Measurements from ENCODE around the gene TBX4.
"Not testable (repeated sequence)": the region's sequence is repeated elsewhere in the genome, so short reads cannot be mapped to it uniquely, and the experiment has no call there.

The TBX4 gene

DNA sequence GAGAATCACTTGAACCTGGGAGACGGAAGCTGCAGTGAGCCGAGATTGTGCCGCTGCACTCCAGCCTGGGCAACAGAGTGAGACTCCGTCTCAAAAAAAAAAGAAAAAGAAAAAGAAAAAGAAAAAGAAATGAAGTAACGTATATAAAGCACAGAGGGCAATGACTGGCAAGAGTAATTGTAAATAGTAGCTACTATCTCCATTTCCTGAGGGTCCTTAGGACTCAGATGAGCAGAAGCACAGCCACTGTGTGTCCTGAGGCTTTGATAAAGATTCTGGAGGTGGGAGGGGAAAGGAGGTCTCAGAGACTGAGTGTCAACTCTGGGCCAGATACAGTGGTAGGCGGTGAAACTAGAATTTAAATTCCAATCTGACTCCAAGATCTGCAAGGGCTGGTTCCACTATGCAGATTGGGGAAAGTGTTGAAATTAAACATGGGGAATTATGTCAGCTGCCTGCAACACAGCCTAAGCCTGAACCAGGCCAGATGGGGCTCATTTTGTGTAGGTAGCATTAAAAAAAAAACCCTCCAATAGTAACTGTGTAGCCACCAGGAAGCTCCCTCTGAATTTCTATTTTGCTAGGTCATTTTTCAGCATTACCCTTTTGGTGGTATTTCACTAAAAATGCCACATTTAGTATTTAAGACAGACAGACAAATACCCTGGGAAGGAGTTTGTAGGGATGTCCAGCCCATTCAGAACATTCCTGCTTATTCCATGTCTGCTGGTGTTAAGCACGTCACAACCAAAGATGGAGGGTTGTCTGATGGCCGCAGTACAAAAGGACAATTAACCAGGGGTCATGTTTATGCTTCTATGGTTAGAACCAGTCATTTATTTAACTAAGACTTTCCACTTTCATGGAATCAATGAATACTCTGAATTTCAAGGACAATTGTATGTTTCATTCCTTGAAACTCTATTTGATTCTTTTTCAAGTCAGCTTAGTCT is 46.1 kb downstream of the TBX4 start:
- Histone ChIP-seq H3K4me1 (ENCODE audit: control insufficient read depth in 1 of 2, insufficient read depth in 2 of 2, low read length in 2 of 2) (peaks cover 0 to 7% of the 10 kb centered on the region in 2 donors), H3K36me3 (ENCODE audit: control insufficient read depth in 1 of 2, insufficient read depth in 2 of 2, low read length in 2 of 2) (no peaks in the 10 kb centered on the region), H3K9me3 (ENCODE audit: control insufficient read depth in 1 of 2, low read length in 2 of 2) (no peaks in the 10 kb centered on the region), H3K27me3 (ENCODE audit: control insufficient read depth in 1 of 2, insufficient read depth in 2 of 2, low read length in 2 of 2) (peaks cover 0 to 10% of the 10 kb centered on the region in 2 donors), H3K27ac (ENCODE audit: low read depth, low read length) (no peak overlapping the region), H3K9ac (ENCODE audit: low read depth in 1 of 2, low read length in 2 of 2) (no peak overlapping the region), H3K4me3 (ENCODE audit: low read depth in 1 of 2, low read length in 2 of 2) (no peak overlapping the region)

DNA sequence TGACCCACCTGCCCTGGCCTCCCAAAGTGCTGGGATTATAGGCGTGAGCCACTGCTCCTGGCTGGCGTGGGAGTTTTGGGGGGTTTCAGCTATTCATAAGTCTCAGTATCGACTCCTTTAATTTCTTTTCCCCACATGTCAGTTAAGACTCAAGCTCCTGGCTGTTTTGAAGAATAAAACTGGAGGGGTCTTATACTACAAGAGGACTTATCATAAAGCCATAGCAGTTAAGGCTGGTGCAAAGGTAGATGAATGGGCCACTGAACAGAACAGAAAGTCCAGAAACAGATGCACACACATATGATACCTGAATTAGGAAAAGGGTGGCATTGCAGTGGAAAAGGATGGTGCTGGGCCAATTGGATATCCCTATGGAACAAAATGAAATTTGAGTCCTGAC is 47.4 kb downstream of the TBX4 start:
- H3K27ac ChIP-seq (ENCODE audit: low read depth, low read length) = no peak overlapping the region
- H3K4me1 ChIP-seq (ENCODE audit: control insufficient read depth in 1 of 2, insufficient read depth in 2 of 2, low read length in 2 of 2) = peaks cover 0 to 1% of the 10 kb centered on the region in 2 donors
- H3K36me3 ChIP-seq (ENCODE audit: control insufficient read depth in 1 of 2, insufficient read depth in 2 of 2, low read length in 2 of 2) = no peaks in the 10 kb centered on the region
- no peaks in the 10 kb centered on the region for H3K9me3 ChIP-seq (ENCODE audit: control insufficient read depth in 1 of 2, low read length in 2 of 2)
- peaks cover 0 to 10% of the 10 kb centered on the region in 2 donors for H3K27me3 ChIP-seq (ENCODE audit: control insufficient read depth in 1 of 2, insufficient read depth in 2 of 2, low read length in 2 of 2)
- H3K9ac ChIP-seq (ENCODE audit: low read depth in 1 of 2, low read length in 2 of 2) = no peak overlapping the region
- no peak overlapping the region for H3K4me3 ChIP-seq (ENCODE audit: low read depth in 1 of 2, low read length in 2 of 2)

DNA sequence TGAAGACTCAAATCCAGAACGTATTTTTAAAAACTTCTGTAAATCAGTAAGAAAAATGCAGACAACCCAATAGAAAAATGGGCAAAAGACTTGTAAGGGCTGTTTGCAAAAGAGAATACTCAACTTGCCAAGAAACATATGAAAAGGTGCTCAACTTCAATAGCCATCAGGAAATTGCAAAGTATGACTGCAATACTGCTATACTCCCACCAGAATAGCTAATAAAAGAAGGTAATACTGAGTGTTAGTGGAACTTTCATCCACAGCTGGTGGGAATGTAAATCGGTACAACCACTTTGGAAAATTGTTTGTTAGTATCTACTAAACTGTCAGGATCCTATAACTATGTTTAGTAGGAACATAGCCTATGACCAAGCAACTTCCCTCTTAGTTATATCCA is 48.1 kb downstream of the TBX4 start:
- Histone ChIP-seq H3K27me3 (ENCODE audit: control insufficient read depth in 1 of 2, insufficient read depth in 2 of 2, low read length in 2 of 2) (peaks cover 0 to 10% of the 10 kb centered on the region in 2 donors), H3K4me3 (ENCODE audit: low read depth in 1 of 2, low read length in 2 of 2) (no peak overlapping the region), H3K9ac (ENCODE audit: low read depth in 1 of 2, low read length in 2 of 2) (no peak overlapping the region), H3K4me1 (ENCODE audit: control insufficient read depth in 1 of 2, insufficient read depth in 2 of 2, low read length in 2 of 2) (no peaks in the 10 kb centered on the region), H3K9me3 (ENCODE audit: control insufficient read depth in 1 of 2, low read length in 2 of 2) (no peaks in the 10 kb centered on the region), H3K27ac (ENCODE audit: low read depth, low read length) (no peak overlapping the region), H3K36me3 (ENCODE audit: control insufficient read depth in 1 of 2, insufficient read depth in 2 of 2, low read length in 2 of 2) (no peaks in the 10 kb centered on the region)

DNA sequence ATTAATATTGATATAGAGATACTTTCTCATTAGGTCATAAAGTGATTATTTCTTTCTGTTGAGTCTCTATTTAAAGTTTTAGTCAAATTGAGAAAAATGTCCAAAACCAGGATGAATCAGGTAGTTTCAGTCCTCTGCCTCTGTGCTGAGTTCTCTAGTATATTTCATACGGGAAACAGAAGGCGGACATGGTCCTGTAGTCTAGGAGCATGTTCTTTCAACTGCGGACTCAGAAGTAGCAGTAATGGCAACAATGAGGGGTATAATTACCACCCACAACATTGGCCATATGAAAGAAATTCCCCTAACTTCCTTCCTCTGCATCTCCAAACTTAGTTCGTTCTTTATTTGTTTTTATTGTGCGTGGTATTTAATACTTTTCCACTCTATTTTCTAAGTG is 50.1 kb downstream of the TBX4 start:
- H3K9ac ChIP-seq (ENCODE audit: low read depth in 1 of 2, low read length in 2 of 2) = no peak overlapping the region
- H3K27me3 ChIP-seq (ENCODE audit: control insufficient read depth in 1 of 2, insufficient read depth in 2 of 2, low read length in 2 of 2) = peaks cover 0 to 10% of the 10 kb centered on the region in 2 donors
- H3K9me3 ChIP-seq (ENCODE audit: control insufficient read depth in 1 of 2, low read length in 2 of 2) = no peaks in the 10 kb centered on the region
- no peaks in the 10 kb centered on the region for H3K4me1 ChIP-seq (ENCODE audit: control insufficient read depth in 1 of 2, insufficient read depth in 2 of 2, low read length in 2 of 2)
- no peaks in the 10 kb centered on the region for H3K36me3 ChIP-seq (ENCODE audit: control insufficient read depth in 1 of 2, insufficient read depth in 2 of 2, low read length in 2 of 2)
- H3K4me3 ChIP-seq (ENCODE audit: low read depth in 1 of 2, low read length in 2 of 2) = no peak overlapping the region
- H3K27ac ChIP-seq (ENCODE audit: low read depth, low read length) = no peak overlapping the region

DNA sequence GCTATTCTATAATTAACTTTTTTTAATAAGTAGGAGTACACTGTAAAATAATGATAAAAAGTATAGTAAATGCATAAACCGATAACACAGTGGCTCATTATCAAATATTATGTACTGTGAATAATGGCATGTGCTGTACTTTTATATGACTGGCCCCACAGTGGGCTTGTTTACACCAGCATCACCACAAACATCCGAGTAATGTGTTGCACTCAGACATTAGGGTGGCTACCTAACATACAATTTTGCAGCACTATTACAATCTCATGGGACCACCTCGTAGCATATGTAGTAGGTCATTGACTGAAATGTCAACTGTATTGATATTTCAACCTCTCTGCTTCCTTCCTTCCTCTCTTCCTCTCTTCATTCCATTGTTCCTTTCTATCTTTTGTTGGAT is 51.7 kb downstream of the TBX4 start:
- H3K4me1 ChIP-seq (ENCODE audit: control insufficient read depth in 1 of 2, insufficient read depth in 2 of 2, low read length in 2 of 2) = no peaks in the 10 kb centered on the region
- H3K36me3 ChIP-seq (ENCODE audit: control insufficient read depth in 1 of 2, insufficient read depth in 2 of 2, low read length in 2 of 2) = no peaks in the 10 kb centered on the region
- no peaks in the 10 kb centered on the region for H3K9me3 ChIP-seq (ENCODE audit: control insufficient read depth in 1 of 2, low read length in 2 of 2)
- no peak overlapping the region for H3K4me3 ChIP-seq (ENCODE audit: low read depth in 1 of 2, low read length in 2 of 2)
- no peak overlapping the region for H3K27ac ChIP-seq (ENCODE audit: low read depth, low read length)
- H3K27me3 ChIP-seq (ENCODE audit: control insufficient read depth in 1 of 2, insufficient read depth in 2 of 2, low read length in 2 of 2) = peaks cover 0 to 4% of the 10 kb centered on the region in 2 donors
- H3K9ac ChIP-seq (ENCODE audit: low read depth in 1 of 2, low read length in 2 of 2) = no peak overlapping the region

DNA sequence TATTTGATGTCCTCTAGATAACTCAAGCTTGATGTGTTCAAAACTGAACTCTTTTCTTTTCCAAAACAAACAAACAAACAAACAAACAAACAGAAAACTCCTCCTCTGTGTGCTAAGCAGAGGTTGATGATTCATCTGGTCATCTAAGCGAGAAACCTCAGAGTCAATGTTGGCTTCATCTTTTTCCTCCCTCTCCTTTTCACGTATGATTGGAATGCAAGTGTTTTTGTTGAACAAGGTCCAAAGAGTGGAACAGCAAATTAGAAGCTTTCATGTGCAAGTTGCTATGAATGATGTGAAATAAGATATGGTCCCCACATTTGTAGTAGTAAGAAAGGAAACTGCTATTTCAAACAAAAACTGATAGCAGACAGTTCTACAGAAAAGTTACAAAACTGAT is 52.5 kb downstream of the TBX4 start:
- H3K9me3 ChIP-seq (ENCODE audit: control insufficient read depth in 1 of 2, low read length in 2 of 2) = no peaks in the 10 kb centered on the region
- H3K27me3 ChIP-seq (ENCODE audit: control insufficient read depth in 1 of 2, insufficient read depth in 2 of 2, low read length in 2 of 2) = peaks cover 0 to 1% of the 10 kb centered on the region in 2 donors
- H3K36me3 ChIP-seq (ENCODE audit: control insufficient read depth in 1 of 2, insufficient read depth in 2 of 2, low read length in 2 of 2) = no peaks in the 10 kb centered on the region
- H3K4me1 ChIP-seq (ENCODE audit: control insufficient read depth in 1 of 2, insufficient read depth in 2 of 2, low read length in 2 of 2) = no peaks in the 10 kb centered on the region
- H3K4me3 ChIP-seq (ENCODE audit: low read depth in 1 of 2, low read length in 2 of 2) = no peak overlapping the region
- H3K27ac ChIP-seq (ENCODE audit: low read depth, low read length) = no peak overlapping the region
- no peak overlapping the region for H3K9ac ChIP-seq (ENCODE audit: low read depth in 1 of 2, low read length in 2 of 2)

DNA sequence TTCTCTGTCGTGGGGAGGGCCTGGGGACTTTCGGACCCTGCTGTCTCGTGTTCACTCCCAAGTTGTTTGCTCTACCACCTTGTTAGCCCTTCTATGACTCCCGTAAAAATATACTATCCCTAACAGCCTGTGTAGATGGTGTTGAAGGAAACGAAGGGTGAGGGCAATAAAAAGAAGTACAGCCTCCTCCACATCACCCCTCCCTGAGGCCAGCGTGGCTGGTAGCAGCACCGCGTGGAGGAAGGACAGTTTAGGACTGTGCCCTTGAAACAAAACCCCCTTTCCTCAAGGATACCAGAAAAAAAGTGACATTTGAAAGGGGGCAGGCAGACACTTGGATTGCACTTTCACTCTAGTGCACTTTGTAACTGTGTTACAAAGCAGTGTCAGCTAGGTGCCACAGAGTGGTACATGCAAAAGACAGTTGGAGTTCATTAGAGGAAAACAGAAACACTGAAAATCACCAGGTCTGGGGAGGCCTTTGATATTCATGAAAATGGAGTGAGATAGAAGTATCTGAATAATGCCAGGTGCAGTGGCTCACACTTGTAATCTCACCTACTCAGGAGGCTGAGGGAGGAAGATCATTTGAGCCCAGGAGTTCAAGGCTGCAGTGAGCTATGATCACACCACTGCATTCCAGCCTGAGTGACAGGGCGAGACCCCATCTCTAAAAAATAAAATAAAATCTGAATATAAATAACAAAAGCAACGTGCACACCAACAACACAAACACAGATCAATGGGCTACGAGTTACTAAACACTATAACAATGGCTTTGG is 53.8 kb downstream of the TBX4 start:
- Histone ChIP-seq H3K4me1 (ENCODE audit: control insufficient read depth in 1 of 2, insufficient read depth in 2 of 2, low read length in 2 of 2) (no peaks in the 10 kb centered on the region), H3K9ac (ENCODE audit: low read depth in 1 of 2, low read length in 2 of 2) (no peak overlapping the region), H3K36me3 (ENCODE audit: control insufficient read depth in 1 of 2, insufficient read depth in 2 of 2, low read length in 2 of 2) (no peaks in the 10 kb centered on the region), H3K9me3 (ENCODE audit: control insufficient read depth in 1 of 2, low read length in 2 of 2) (no peaks in the 10 kb centered on the region), H3K27me3 (ENCODE audit: control insufficient read depth in 1 of 2, insufficient read depth in 2 of 2, low read length in 2 of 2) (no peaks in the 10 kb centered on the region), H3K4me3 (ENCODE audit: low read depth in 1 of 2, low read length in 2 of 2) (no peak overlapping the region), H3K27ac (ENCODE audit: low read depth, low read length) (no peak overlapping the region)

DNA sequence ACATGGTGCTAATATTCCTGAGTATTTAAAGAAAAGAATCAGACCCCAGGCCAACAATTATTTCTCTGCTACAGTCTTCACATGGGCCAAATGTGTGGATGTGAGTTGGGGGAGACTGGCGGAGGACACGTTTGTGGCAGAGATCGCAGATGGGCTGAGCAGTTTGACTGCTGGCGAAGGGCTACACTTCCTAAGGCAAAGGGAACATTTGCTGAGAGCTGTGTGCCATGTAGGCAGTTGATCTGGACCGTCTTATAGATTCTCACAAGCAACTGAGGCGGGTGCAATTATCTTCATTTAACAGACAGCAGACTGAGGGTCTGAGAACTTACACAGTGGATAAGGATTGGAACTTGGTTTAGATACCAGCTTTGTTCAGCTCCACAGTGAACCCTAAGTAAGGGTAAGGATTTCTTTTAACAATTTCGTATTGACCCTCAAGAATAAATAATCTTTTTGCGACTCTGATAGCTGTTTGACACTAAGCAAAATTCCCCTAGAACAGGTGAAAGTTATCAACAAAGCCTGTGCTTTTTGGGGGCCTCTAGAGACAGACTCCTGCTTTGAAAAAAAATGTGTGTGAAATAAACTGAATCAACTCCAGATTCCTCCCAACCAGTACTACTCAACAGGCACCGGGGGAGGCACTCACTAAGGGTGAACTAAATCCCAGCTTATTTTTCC is 55.3 kb downstream of the TBX4 start:
- H3K36me3 ChIP-seq (ENCODE audit: control insufficient read depth in 1 of 2, insufficient read depth in 2 of 2, low read length in 2 of 2) = no peaks in the 10 kb centered on the region
- H3K9me3 ChIP-seq (ENCODE audit: control insufficient read depth in 1 of 2, low read length in 2 of 2) = no peaks in the 10 kb centered on the region
- H3K9ac ChIP-seq (ENCODE audit: low read depth in 1 of 2, low read length in 2 of 2) = no peak overlapping the region
- H3K4me3 ChIP-seq (ENCODE audit: low read depth in 1 of 2, low read length in 2 of 2) = no peak overlapping the region
- H3K4me1 ChIP-seq (ENCODE audit: control insufficient read depth in 1 of 2, insufficient read depth in 2 of 2, low read length in 2 of 2) = no peaks in the 10 kb centered on the region
- no peak overlapping the region for H3K27ac ChIP-seq (ENCODE audit: low read depth, low read length)
- H3K27me3 ChIP-seq (ENCODE audit: control insufficient read depth in 1 of 2, insufficient read depth in 2 of 2, low read length in 2 of 2) = no peaks in the 10 kb centered on the region

DNA sequence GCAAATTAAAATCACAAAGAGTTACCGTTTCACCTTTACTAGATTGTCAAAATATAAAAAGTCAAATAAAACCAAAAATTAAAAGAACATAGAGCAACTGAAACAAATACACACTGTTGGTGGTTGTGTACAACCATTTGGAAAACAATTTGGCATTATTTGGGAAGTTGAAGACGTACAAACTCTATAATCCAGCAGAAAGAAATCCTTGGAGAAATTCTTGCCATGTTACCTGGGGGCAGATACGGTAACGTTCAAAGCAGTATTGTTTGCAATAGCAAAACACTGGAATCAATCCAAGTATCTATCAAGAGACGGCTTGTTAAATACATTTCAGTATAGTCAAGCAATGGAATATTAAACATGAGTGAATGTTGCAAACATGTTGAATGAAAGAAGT is 56.7 kb downstream of the TBX4 start:
- H3K9ac ChIP-seq (ENCODE audit: low read depth in 1 of 2, low read length in 2 of 2) = no peak overlapping the region
- no peak overlapping the region for H3K4me3 ChIP-seq (ENCODE audit: low read depth in 1 of 2, low read length in 2 of 2)
- no peaks in the 10 kb centered on the region for H3K4me1 ChIP-seq (ENCODE audit: control insufficient read depth in 1 of 2, insufficient read depth in 2 of 2, low read length in 2 of 2)
- no peaks in the 10 kb centered on the region for H3K36me3 ChIP-seq (ENCODE audit: control insufficient read depth in 1 of 2, insufficient read depth in 2 of 2, low read length in 2 of 2)
- H3K27ac ChIP-seq (ENCODE audit: low read depth, low read length) = no peak overlapping the region
- H3K27me3 ChIP-seq (ENCODE audit: control insufficient read depth in 1 of 2, insufficient read depth in 2 of 2, low read length in 2 of 2) = no peaks in the 10 kb centered on the region
- H3K9me3 ChIP-seq (ENCODE audit: control insufficient read depth in 1 of 2, low read length in 2 of 2) = no peaks in the 10 kb centered on the region

DNA sequence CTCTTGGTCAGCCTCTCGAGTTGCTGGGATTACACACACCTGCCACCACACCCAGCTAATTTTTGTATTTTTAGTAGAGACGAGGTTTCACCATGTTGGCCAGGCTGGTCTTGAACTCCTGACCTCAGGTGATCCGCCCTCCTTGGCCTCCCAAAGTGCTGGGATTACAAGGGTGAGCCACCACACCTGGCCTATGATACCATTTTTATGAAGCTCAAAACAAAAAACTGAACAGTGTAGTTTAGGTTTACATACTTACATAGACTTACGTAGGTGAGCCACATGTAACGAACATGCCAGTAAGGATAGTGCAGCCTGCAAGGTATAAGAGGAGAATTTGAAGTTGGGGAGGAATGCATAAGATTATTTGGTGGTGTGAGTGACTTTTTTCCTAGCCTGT is 57.2 kb downstream of the TBX4 start:
- H3K36me3 ChIP-seq (ENCODE audit: control insufficient read depth in 1 of 2, insufficient read depth in 2 of 2, low read length in 2 of 2); H3K27ac ChIP-seq (ENCODE audit: low read depth, low read length); H3K27me3 ChIP-seq (ENCODE audit: control insufficient read depth in 1 of 2, insufficient read depth in 2 of 2, low read length in 2 of 2); H3K4me1 ChIP-seq (ENCODE audit: control insufficient read depth in 1 of 2, insufficient read depth in 2 of 2, low read length in 2 of 2); H3K9me3 ChIP-seq (ENCODE audit: control insufficient read depth in 1 of 2, low read length in 2 of 2); H3K9ac ChIP-seq (ENCODE audit: low read depth in 1 of 2, low read length in 2 of 2); H3K4me3 ChIP-seq (ENCODE audit: low read depth in 1 of 2, low read length in 2 of 2): not testable (repeated sequence)
